ENCODE results near the gene HOXA5. TPM values are rescaled to one million over a fixed set of nuclear protein-coding genes. Genes with fewer than 3 reads are reported as not detected.

Gene HOXA5
- total RNA-seq (10 to 100 TPM; 20.6 to 32.1 TPM), polyA plus RNA-seq (ENCODE audit: insufficient read length in 2 of 2) (100 to 1,000 TPM; 159 to 171 TPM)
- long read RNA-seq, donor 1, transcript HOXA5-201 (2 exons, 1,657 nt) = major isoform, 24 of 58 reads
- long read RNA-seq, donor 1, partial matches to known transcripts = 0 of 58 reads
- long read RNA-seq, donor 1, other reads (novel, unspliced or antisense) = 34 of 58 reads
- long read RNA-seq, donor 2, transcript HOXA5-201 (2 exons, 1,657 nt) = major isoform, 8 of 8 reads
- long read RNA-seq, donor 2, partial matches to known transcripts = 0 of 8 reads
- long read RNA-seq, donor 2, other reads (novel, unspliced or antisense) = 0 of 8 reads
- long read RNA-seq, donor 3, transcript HOXA5-201 (2 exons, 1,657 nt) = major isoform, 22 of 41 reads
- long read RNA-seq, donor 3, partial matches to known transcripts = 19 of 41 reads
- long read RNA-seq, donor 3, other reads (novel, unspliced or antisense) = 0 of 41 reads
- long read RNA-seq, donor 4, transcript HOXA5-201 (2 exons, 1,657 nt) = major isoform, 29 of 38 reads
- long read RNA-seq, donor 4, partial matches to known transcripts = 9 of 38 reads
- long read RNA-seq, donor 4, other reads (novel, unspliced or antisense) = 0 of 38 reads

DNA sequence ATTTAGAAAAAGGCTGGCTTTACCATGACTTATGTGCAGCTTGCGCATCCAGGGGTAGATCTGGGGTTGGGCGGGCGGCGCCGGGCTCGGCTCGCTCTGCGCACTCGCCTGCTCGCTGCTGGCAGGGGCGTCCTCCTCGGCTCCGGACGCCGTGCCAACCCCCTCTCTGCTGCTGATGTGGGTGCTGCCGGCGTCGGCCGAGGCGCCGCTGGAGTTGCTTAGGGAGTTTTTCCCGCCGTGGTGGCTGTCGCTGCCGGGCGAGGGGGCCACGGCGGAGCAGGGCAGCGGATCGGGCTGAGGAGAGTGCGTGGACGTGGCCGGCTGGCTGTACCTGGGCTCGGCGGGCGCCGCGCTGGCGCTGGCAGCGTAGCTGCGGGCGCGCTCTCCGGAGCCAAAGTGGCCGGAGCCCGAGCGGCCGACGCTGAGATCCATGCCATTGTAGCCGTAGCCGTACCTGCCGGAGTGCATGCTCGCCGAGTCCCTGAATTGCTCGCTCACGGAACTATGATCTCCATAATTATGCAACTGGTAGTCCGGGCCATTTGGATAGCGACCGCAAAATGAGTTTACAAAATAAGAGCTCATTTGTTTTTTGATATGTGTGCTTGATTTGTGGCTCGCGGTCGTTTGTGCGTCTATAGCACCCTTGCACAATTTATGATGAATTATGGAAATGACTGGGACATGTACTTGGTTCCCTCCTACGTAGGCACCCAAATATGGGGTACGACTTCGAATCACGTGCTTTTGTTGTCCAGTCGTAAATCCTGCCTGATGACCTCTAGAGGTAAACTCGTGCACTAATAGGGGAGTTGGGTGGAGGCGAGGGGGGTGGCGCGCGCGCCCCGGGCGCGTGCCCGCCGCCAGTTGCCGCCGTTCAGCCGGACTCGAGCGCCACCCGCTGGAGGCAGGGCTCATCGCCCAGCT is at the start of gene HOXA5:
HOXA5 (minus strand) TSS at position 659 of the 927 bp plus-strand sequence; CDS start at position 585, 74 bp downstream.
- H3K36me3 ChIP-seq (ENCODE audit: control insufficient read depth, insufficient read depth, low read length) = peaks cover 57% of the 10 kb centered on the region
- peak within 1 kb of the TSS; percentile 99 for H3K27ac ChIP-seq (ENCODE audit: low read depth, low read length)
- WGBS (ENCODE audit: insufficient coverage) = 4% methylated on average over 81 of the region's 86 CpGs
- peak in 2 of 6 donors; percentile 91 to 96 for DNase-seq (ENCODE audit: low read depth in 4 of 6, low spot score in 6 of 6)
- peaks cover 75% of the 10 kb centered on the region for H3K4me1 ChIP-seq (ENCODE audit: control insufficient read depth, insufficient read depth, low read length)
- peaks cover 6% of the 10 kb centered on the region for H3K27me3 ChIP-seq (ENCODE audit: control insufficient read depth, insufficient read depth, low read length)
- peak within 1 kb of the TSS; percentile 91 for H3K4me3 ChIP-seq (ENCODE audit: low read depth, low read length)
- H3K9me3 ChIP-seq (ENCODE audit: control insufficient read depth, insufficient read depth, low read length) = no peaks in the 10 kb centered on the region

DNA sequence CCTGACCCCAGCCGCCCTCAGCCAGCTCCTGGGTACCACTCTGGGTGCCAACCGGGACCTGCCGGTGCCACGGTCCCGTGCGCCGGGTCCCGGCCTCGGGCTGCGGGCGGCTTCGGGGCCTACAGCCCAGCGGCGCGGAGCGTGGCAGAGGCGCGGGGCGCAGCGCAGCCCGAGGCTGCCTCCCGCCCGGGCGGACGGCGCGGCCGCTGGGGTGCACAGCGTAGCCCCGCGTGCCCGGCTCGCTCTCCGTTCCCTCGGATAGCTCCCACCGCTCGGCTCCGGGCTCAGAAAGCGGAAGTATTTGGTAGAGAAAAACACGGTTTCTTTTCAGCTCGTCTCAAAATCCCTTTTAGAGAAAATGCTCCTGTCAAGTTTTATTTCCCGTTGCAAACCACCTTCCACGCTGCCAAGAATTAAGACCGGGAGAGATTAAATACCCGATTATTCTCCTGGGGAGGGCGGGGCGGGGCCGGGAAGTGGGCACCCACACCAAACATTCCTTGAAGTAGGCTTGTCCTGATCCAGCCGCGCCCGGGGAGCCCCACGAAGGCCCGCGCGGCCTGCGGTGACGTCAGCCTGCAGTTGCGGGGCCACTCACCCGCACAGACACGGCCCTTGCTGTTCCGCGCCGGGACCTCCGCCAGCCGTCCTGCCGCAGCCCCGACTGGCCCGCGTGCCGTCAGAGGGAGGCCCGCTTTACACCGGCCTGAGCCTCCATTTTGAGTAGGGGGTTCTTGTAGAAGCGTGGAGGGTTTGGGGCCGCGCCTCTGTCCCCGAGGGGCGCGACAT is 49.3 kb upstream of the HOXA5 start:
- Histone ChIP-seq H3K4me1 (ENCODE audit: control insufficient read depth, insufficient read depth, low read length) (peaks cover 40% of the 10 kb centered on the region), H3K27me3 (ENCODE audit: control insufficient read depth, insufficient read depth, low read length) (peaks cover 99% of the 10 kb centered on the region), H3K4me3 (ENCODE audit: low read depth, low read length) (peak overlapping the region; percentile 4), H3K36me3 (ENCODE audit: control insufficient read depth, insufficient read depth, low read length) (no peaks in the 10 kb centered on the region), H3K9me3 (ENCODE audit: control insufficient read depth, insufficient read depth, low read length) (no peaks in the 10 kb centered on the region), H3K27ac (ENCODE audit: low read depth, low read length) (no peak overlapping the region)
- 2% methylated on average over 76 of the region's 78 CpGs for WGBS (ENCODE audit: insufficient coverage)
- no peak for DNase-seq (ENCODE audit: low read depth in 4 of 6, low spot score in 6 of 6)

DNA sequence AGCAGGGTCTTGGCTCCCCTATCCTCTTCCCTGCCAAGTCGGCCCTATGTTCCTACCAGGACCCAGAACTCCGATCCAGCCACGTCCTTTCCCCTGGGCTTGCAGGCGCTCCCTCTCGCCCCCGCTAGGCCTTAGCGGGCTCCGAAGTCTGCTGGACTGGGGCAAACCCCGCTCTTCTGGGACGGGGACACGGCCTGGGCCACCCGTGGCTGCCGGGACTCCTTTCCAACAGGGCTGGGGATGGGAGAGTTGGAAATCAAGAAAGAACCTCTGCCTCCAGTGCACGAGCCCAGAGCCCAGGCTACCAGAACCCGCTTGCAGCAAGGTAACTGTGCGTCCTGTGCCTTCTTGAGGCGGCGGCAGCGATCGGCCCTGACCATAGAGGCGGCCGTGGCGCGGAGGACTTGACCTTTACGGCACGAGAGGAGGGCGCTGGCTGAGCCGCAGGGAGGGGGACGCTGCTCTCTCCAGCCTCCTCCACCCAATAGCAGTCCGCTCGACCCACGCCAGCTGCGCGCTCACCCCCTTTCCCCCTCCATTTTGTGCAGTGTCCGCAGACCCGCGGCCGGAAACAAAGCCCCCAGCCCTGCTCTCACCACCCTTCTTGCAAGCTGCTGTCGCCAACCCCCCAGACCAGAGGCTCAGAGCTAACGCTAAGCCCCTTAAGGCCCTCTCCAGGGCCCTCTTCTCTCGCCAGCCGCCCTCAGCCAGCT is 48.5 kb upstream of the HOXA5 start:
- H3K9me3 ChIP-seq (ENCODE audit: control insufficient read depth, insufficient read depth, low read length) = no peaks in the 10 kb centered on the region
- no peak overlapping the region for H3K4me3 ChIP-seq (ENCODE audit: low read depth, low read length)
- DNase-seq (ENCODE audit: low read depth in 4 of 6, low spot score in 6 of 6) = no peak
- peaks cover 41% of the 10 kb centered on the region for H3K4me1 ChIP-seq (ENCODE audit: control insufficient read depth, insufficient read depth, low read length)
- no peaks in the 10 kb centered on the region for H3K36me3 ChIP-seq (ENCODE audit: control insufficient read depth, insufficient read depth, low read length)
- H3K27ac ChIP-seq (ENCODE audit: low read depth, low read length) = no peak overlapping the region
- peaks cover 99% of the 10 kb centered on the region for H3K27me3 ChIP-seq (ENCODE audit: control insufficient read depth, insufficient read depth, low read length)
- WGBS (ENCODE audit: insufficient coverage) = 17% methylated on average over 42 of the region's 42 CpGs

DNA sequence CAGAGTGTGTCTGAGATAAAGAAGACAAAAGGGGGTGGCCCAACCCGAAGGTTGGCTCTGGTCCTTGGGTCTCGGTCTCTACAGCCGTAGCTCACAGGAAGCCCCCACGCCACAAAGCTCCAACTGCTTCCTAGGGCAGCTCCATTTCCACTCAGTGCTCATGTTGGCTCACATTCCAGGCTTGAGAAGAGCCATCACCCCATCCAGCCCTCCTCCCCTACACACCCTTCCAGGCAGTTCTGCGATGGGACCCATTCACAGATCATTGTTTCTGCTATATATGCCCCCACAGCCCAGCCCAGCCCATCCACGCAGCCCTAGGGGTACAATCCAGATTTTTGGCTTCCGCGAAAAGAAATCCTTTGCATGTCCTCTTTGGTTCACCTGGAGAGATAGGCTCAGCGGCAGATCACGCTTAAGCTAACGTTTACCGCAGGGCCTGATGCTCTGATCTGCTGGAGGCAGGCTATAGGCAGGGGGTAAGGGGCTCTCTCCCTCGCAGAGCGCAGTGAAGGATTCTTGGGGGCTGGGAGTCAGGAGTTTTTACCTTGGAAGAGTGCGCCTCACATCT is 47.8 kb upstream of the HOXA5 start:
- WGBS (ENCODE audit: insufficient coverage) = 41% methylated on average over 15 of the region's 15 CpGs
- H3K9me3 ChIP-seq (ENCODE audit: control insufficient read depth, insufficient read depth, low read length) = no peaks in the 10 kb centered on the region
- no peak for DNase-seq (ENCODE audit: low read depth in 4 of 6, low spot score in 6 of 6)
- no peak overlapping the region for H3K27ac ChIP-seq (ENCODE audit: low read depth, low read length)
- H3K36me3 ChIP-seq (ENCODE audit: control insufficient read depth, insufficient read depth, low read length) = no peaks in the 10 kb centered on the region
- H3K4me3 ChIP-seq (ENCODE audit: low read depth, low read length) = no peak overlapping the region
- H3K4me1 ChIP-seq (ENCODE audit: control insufficient read depth, insufficient read depth, low read length) = peaks cover 41% of the 10 kb centered on the region
- H3K27me3 ChIP-seq (ENCODE audit: control insufficient read depth, insufficient read depth, low read length) = peaks cover 100% of the 10 kb centered on the region

DNA sequence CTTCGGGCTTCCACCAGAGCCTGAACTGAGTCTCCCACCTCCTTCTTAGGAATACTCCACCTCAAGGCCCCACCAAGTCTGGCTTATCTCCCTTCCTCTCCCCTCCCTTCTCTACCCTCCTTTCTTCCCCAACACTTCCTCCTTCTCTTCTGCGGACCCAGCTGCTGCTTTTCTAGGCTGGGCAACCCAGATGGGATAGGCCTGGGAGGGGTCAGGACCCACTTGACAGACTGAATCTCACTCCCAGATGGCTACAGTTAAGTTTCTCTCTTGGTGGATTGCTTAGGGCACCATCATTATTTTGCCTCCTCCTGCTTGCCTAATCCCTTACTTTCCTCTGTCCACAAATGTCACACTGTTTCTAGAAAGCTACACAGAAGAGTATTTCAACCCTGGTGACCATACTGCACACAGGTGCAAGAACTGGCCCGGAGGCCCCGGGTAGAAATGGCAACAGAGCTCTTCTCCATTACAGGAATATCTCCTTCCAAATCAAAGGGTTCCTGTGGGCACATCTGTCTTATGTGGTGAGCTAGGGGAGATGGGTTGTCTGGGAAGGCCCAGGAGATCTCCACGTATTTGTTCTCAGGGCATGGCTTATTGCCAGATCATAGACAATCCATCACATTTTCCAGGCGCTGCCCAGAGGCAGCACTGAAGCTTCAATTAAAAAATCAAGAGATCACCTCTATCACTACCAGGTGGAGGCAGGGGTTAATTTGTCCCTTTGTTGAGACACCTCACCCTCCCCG is 46.7 kb upstream of the HOXA5 start:
- H3K27me3 ChIP-seq (ENCODE audit: control insufficient read depth, insufficient read depth, low read length) = peaks cover 100% of the 10 kb centered on the region
- H3K4me3 ChIP-seq (ENCODE audit: low read depth, low read length) = no peak overlapping the region
- no peaks in the 10 kb centered on the region for H3K36me3 ChIP-seq (ENCODE audit: control insufficient read depth, insufficient read depth, low read length)
- no peak overlapping the region for H3K27ac ChIP-seq (ENCODE audit: low read depth, low read length)
- peaks cover 51% of the 10 kb centered on the region for H3K4me1 ChIP-seq (ENCODE audit: control insufficient read depth, insufficient read depth, low read length)
- H3K9me3 ChIP-seq (ENCODE audit: control insufficient read depth, insufficient read depth, low read length) = no peaks in the 10 kb centered on the region
- WGBS (ENCODE audit: insufficient coverage) = 26% methylated on average over 2 of the region's 7 CpGs
- no peak for DNase-seq (ENCODE audit: low read depth in 4 of 6, low spot score in 6 of 6)

DNA sequence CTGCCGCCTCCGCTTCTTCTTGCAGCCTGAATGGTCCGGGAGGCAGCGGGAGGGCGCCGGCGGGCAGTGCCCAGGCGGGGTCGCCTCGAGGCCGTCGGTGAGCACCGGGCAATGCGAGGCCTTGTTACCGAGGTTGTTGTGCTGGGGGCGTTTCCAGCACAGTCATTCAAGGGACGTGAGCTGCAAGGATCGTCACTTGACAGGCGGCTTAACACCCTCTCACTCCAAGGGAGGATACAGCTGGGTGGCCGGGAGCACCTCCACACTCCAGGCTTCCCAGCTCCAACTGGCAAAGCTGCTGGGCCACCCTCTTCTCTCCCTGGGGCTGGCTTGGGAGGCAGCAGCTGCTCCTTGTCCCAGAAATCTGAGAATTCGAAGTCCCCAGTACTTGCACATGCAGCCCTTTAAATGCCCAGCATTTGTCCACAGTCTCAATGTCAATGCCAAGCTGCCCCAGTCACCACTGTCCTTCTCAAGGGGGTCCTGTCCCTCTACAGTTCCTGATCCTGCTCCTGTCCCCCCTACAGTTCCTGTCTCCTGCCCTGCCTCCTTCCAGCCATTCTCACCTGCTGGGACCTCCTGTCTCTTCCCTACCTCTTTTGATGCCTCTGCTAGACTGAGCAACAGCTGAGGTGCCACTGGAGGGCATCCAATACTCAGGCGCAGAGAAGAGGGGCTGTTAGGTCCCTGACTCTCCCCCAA is 46.0 kb upstream of the HOXA5 start:
- Histone ChIP-seq H3K4me1 (ENCODE audit: control insufficient read depth, insufficient read depth, low read length) (peaks cover 58% of the 10 kb centered on the region), H3K9me3 (ENCODE audit: control insufficient read depth, insufficient read depth, low read length) (no peaks in the 10 kb centered on the region), H3K27ac (ENCODE audit: low read depth, low read length) (peak overlapping the region; percentile 57), H3K27me3 (ENCODE audit: control insufficient read depth, insufficient read depth, low read length) (peaks cover 100% of the 10 kb centered on the region), H3K36me3 (ENCODE audit: control insufficient read depth, insufficient read depth, low read length) (no peaks in the 10 kb centered on the region), H3K4me3 (ENCODE audit: low read depth, low read length) (no peak overlapping the region)
- WGBS (ENCODE audit: insufficient coverage) = 13% methylated on average over 22 of the region's 22 CpGs
- DNase-seq (ENCODE audit: low read depth in 4 of 6, low spot score in 6 of 6) = no peak

DNA sequence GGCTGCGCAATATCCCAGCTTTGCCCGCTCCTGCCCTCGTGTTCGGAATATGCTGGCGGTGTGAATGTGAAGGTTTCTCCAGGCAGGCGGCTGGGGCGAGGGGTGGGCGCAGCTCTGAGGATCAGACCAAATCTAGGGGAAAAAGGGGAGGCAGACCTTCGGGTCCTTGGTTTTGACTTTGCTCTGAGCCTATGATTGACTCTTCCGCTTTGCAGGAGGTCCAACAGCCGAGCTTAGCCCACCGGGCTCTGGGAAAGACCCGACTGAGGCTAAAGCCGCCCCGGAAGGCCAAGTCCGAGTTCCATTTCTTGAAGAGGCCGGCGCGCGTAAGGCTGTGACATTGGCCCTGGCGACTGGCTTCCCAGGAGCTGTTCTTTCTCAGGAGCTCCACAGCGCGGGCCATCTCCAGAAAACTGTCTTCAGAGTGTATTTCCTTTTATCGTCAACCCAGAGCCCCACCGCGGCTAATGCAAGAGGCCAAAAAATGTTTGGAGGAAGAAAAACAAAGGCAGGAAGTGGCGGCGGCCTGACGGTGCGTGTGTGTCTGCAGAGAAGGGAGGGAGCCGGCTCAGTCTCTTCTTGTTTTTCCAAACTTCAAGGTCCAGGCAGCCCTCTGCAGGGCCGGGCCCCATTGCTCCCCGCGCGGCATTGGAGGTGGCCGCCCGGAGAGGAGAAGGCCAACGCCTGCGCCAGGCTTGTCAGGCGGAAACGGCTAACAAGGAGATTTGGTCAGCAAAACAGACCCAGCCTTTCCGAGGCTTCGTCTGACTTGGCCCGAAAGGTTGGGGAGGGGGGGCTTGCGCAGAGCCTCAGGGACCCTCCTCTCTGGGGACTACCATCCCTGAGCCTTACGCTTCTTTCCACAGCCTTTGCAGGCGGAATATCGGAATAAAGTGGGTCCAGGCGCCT is 45.2 kb upstream of the HOXA5 start:
- DNase-seq (ENCODE audit: low read depth in 4 of 6, low spot score in 6 of 6) = peak in 1 of 6 donors; percentile 29
- WGBS (ENCODE audit: insufficient coverage) = 8% methylated on average over 44 of the region's 49 CpGs
- Histone ChIP-seq H3K4me3 (ENCODE audit: low read depth, low read length) (peak overlapping the region; percentile 24), H3K9me3 (ENCODE audit: control insufficient read depth, insufficient read depth, low read length) (no peaks in the 10 kb centered on the region), H3K36me3 (ENCODE audit: control insufficient read depth, insufficient read depth, low read length) (no peaks in the 10 kb centered on the region), H3K27ac (ENCODE audit: low read depth, low read length) (peak overlapping the region; percentile 57), H3K4me1 (ENCODE audit: control insufficient read depth, insufficient read depth, low read length) (peaks cover 65% of the 10 kb centered on the region), H3K27me3 (ENCODE audit: control insufficient read depth, insufficient read depth, low read length) (peaks cover 100% of the 10 kb centered on the region)

Measured in spinal cord (tissue), 10 donors.